GM21723 (cell line): ENCODE data around the gene PADI1.

Source experiments
- ATAC-seq: cut with Tn5 transposase; IDR thresholded peaks from one replicate; pipeline ENCODE4 v1.9.1; 2021; ENCODE audit warnings: mild to moderate bottlenecking, moderate library complexity; ENCODE audit not compliant: unreplicated experiment

PADI1 gene

GRCh38 chr1:17196496-17197185 is 8.3 kb upstream of the PADI1 start:
- ATAC-seq = no peak

GRCh38 chr1:17197696-17198095 is 7.2 kb upstream of the PADI1 start:
- no peak for ATAC-seq

DNA sequence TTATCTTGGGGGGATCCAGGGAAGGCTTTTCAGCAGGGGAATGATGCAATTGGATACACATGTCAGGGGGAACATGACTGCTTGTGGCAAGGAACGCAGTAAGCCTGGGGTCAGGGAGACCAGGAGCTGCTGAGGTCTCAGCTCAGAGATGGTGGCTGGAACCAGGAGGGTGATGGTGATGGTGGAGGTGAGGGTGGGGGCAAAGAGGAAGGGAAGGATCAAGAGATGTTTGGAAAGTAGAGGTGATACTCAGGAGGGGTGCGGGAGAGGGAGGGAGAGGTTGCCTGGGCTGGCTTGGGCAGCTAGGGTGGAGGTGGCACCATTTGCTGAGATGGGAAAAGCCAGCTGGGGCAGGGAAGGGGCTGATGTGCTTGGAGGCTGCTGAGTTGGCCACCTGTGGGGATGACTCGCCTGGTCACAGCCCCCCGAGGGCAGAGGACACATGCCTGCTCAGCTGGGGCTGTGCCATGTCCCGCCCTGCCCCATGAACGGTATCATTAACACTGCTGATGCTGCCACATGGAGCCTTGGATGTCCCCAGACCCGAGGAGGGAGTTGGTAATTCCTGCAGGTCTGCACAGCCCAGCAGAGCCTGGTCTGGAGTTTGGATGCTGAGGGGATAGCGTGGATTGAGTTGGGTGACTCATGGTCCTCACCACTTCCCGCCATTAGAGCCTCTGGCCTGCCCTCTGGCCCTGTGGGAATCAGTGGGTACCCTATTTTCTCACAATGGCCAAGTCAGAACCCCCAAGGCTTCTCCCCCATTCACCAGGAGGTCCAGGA is 6.3 kb upstream of the PADI1 start:
- ATAC-seq = no peak

DNA sequence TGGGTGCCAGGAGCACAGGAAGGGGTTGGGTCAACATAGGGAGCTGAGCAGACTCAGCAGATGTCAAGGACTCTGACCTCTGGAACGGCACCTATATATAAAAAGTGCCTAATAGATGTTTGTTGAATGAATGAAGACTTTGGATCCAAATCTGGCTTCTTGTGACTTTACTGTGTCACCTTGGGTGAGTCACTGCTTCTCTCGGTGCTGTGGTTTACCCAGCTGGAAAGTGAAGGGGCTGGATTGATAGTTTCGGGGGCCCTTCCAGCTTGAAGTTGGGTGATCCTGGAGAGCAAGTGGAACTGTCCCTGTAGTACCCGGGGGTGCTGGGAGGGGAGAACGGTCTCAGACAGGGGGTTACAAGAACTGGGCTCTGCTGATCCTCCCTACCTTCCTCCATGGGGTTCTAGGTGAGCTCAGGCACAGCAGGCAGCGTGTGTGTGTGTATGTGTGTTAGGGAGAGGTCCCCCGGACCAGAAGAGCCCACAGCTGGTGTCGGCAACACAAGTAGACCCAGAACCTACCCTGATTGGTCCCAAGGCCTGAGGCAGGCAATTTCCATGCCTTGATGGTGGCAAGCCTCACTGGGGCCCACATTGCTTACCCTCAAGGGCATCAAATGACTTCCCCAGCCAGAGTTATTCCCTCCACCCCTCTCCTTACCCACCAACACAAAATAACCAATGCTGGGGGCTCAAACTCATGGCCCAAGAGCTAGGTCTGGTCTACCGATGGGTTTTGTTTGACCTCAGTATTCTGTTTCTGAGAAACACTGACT is 5.5 kb upstream of the PADI1 start:
- ATAC-seq = no peak

DNA sequence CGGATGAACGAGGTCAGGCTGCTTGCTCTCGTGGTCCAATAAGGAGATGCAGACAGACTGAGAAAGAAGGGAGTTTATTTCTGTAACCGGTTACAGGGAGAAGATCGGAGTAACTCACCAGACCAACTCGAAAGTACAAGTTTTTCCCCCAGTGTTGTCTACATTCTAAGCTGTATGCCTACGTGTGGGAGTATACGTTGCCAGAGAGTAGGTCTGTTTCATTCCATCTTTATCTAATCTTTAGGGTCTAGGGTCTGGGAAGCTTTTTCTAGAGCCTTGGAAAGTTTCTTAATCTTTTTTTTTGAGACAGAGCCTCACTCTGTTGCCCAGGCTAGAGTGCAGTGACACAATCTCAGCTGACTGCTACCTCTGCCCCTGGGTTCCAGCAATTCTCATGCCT is 4.7 kb upstream of the PADI1 start:
- ATAC-seq = no peak

DNA sequence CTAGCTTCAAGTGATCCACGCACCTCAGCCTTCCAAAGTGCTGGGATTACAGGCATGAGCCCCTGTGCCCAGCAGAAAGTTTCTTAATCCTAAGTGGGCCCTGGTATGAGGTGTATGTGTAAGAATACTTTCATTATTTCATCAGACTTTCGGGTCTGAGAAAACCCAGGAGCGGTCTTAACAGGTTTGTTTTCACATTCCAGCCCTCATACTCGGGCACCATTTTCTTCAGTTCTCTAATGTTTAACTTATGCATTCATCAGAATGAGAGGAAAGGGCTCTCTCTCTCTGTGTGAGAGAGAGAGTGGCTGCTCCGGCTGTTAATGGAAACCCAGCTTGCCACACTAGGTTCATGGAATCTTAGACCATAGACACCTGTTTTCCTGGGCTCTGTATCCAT is 4.2 kb upstream of the PADI1 start:
- ATAC-seq = no peak

GRCh38 chr1:17201201-17202021 is 3.5 kb upstream of the PADI1 start:
- ATAC-seq = no peak

DNA sequence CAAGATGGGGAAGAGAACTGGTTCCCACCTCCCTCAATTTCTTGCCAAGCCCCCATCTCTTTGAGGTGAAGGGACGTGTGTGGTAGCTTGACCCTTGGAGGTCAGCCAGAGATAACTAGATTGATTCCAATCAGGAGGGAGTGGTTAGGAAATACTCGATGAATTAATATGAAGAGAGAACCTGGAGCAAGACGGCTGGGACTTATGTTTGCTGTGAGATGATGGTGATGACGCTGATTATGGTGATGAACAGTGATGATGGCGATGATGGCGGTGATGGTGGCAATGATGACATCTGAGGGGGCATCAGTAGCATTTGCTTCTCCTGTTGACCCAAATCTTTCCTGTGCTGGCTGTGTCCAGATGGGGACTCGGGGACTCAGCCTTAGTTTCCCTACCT is 724 bp downstream of the PADI1 start:
- ATAC-seq = no peak

- ATAC-seq = no peak
Observed at GRCh38 chr1:17206196-17206595, 1.3 kb downstream of the PADI1 start.

DNA sequence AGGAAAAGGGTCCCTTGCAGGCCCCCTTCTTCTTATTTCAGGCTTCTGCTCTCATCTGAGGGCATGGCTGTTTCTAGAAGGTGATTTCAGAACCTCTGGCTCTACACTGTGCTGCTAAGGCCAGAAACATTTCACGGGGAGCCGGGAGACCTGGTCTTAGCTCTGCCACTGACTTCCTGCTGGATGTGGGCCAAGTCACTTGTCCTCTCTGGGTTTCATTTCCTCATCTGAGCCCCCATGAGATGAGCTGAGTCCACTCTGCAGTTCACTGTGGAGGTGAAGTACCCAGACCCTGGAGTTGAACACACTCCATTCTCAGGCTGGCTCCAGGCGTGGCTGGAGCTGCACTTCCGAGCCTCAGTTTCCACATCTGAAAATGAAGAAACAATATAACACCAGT is 2.1 kb downstream of the PADI1 start:
- ATAC-seq = no peak

DNA sequence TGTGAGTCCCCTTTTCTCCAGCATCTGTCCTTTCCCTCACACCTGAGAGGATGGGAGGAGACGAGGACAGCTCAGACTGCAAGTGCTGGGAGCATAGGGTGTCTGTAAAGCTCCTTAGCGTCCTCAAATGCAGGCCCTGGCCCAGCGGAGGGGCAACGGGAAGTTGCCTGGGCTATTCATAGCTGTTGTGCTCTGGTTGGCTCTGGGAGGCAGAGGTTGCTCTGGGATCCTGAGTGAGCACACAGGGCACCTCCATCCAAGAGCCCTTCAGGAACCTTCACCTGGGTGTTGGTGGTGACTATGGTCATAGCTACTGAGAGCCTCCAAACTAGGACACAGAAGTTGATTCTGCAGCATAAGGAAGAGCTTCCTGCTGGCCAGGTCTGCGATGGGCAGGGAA is 2.6 kb downstream of the PADI1 start:
- ATAC-seq = peak; percentile 14

DNA sequence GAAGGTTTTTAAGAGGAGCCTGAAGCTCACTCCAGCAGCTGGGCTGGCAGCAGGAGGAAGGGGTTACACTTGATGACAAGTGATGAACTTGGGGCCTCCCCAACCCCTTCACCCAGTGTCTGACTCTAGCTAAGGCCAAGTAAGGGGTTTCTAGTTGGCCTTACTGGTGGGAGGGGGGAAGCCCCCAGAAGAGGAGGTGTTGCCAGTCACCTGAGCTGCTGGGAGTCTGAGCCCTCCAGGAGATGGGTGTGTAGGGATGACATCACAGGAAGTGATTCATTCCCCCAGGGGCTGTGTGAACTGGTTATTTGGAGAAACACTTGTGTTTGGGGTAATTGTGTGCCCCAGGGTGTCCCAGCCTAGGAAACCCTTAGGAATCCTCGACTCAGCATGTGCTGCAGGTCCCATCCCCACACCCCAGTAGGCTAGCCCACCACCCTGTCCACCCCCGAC is 3.1 kb downstream of the PADI1 start:
- peak; percentile 70 for ATAC-seq

DNA sequence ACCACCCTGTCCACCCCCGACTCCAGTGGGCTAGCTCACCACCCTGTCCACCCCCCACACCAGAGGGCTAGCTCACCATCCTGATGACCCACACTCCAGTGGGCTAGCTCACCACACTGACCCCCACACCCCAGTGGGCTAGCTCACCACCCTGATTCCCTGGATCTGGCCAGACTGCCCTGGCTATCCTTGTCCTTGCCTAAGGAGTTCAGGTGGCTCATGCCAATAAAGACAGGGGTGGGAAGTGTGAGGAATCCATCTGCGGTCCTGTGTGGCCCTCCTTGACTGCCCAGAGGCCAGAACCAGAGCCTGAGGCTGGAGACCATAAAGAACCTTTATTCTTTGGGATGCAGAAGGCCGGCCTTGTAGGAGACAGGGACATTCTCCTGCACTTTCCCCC is 3.6 kb downstream of the PADI1 start:
- ATAC-seq = no peak

DNA sequence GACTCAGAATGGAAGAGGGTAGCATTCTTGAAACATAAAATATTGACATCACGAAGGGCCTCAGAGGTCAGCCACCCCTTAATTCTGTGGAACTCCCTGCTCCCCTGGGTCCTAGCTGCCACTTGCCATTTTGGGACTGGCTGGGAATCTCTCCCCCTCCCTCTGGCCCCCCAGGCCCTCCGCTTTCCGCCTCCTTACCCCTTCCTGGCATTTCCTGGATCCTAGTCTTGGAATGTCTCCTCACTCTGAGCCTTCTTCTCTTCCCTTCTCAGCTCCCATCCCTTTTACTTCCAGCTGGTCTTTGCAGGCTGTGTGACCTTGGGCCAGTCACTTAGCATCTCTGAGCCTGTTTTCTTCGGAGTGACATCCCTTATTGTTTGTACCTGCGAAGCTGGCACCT is 4.5 kb downstream of the PADI1 start:
- no peak for ATAC-seq

GRCh38 chr1:17210176-17210575 is 5.2 kb downstream of the PADI1 start:
- ATAC-seq = no peak

DNA sequence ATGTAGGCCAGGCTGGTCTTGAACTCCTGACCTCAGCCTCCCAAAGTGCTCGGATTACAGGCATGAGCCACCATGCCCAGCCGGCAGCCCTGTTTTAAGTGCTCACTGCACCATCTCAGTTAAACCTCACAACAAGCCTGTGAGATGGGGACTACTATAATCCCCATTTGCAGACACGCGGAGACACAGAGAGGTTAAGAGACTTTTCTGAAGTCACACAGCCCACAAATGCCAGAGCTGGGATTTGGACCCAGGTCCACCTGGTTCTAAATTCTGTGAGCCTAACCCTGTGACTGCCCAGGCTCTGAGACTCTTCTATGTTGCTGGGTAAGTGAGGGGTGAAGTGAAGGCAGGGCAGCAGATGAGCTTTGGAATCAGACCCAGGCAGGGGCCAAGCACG is 6.4 kb downstream of the PADI1 start:
- no peak for ATAC-seq

GRCh38 chr1:17212009-17212408 is 7.1 kb downstream of the PADI1 start:
- no peak for ATAC-seq

DNA sequence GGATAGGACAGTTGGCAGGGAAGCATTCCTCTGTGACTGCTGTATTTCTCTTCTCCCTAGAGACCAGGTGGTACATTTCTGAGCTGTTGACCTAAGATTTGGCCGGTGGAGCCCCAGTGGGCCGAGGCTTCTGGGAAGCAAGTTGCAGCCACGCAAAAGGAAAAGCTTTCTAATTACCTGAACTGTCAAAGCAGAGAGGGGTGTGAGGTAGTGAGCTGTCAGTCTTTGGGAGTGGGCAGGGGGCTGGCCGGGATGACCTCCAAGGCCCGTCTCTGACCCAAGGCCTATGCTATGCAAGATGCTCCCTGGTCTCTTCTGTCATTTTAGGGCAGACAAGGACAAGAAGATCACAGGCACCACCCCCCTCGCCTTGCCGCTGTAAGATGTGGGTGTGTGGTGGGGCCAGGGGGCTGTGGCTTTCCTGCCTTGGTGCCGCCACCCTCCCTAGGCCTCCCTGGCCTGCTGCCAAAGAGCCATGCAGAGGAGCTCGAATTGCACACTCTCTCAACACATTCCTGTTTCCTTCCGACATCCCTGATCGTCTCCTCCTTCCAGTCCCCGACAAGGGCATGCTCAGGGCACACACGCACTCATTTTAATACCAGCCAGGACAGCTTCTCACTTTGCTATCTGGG is 7.7 kb downstream of the PADI1 start:
- no peak for ATAC-seq

GRCh38 chr1:17213148-17213781 is 8.3 kb downstream of the PADI1 start:
- no peak for ATAC-seq

DNA sequence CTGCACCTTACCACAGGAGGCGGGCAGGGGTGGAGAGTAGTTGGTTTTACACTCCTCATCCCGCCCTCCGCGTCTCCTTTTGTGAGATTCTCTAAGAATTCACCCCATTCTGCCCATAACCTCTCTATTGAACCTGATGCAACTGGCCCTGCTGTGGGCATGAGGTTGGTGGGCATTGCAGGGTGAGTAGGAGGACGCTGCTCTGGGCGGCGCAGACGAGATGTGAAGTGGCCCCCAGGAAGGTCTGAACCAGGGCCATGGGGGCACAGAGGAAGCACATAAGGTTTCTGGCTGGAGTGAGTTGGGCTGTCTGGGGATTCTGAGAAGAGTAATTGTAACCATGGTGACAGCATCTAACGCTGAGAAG is 8.8 kb downstream of the PADI1 start:
- ATAC-seq = no peak
